BLaER1 (cell line): Measurements from ENCODE around the gene STX8.

Experiments
- H3K27ac ChIP-seq: shearing (Covaris generic); formaldehyde crosslinking; 2 replicates; pipeline ENCODE4 v1.8.1; 2022
- H3K27me3 ChIP-seq: shearing (Covaris generic); formaldehyde crosslinking; 2 replicates; pipeline ENCODE4 v1.8.1; 2022
- H3K36me3 ChIP-seq: shearing (Covaris generic); formaldehyde crosslinking; 2 replicates; pipeline ENCODE4 v1.8.1; 2022
- H3K4me1 ChIP-seq: shearing (Covaris generic); formaldehyde crosslinking; 2 replicates; pipeline ENCODE4 v1.8.1; 2022
- H3K4me2 ChIP-seq: shearing (Covaris generic); formaldehyde crosslinking; 2 replicates; pipeline ENCODE4 v1.8.1; 2022
- H3K4me3 ChIP-seq: shearing (Covaris generic); formaldehyde crosslinking; 2 replicates; pipeline ENCODE4 v1.8.1; 2022
- H3K9ac ChIP-seq: shearing (Covaris generic); formaldehyde crosslinking; 2 replicates; pipeline ENCODE4 v1.8.1; 2022
- H3K9me3 ChIP-seq: shearing (Covaris generic); formaldehyde crosslinking; 2 replicates; pipeline ENCODE4 v1.8.1; 2022
- H4K20me1 ChIP-seq: shearing (Covaris generic); formaldehyde crosslinking; 2 replicates; pipeline ENCODE4 v1.8.1; 2022
- Cebpa-rat ChIP-seq: shearing (Covaris generic); IDR thresholded peaks from 2 replicates; pipeline ENCODE4 v1.8.1; 2022

The STX8 gene

DNA sequence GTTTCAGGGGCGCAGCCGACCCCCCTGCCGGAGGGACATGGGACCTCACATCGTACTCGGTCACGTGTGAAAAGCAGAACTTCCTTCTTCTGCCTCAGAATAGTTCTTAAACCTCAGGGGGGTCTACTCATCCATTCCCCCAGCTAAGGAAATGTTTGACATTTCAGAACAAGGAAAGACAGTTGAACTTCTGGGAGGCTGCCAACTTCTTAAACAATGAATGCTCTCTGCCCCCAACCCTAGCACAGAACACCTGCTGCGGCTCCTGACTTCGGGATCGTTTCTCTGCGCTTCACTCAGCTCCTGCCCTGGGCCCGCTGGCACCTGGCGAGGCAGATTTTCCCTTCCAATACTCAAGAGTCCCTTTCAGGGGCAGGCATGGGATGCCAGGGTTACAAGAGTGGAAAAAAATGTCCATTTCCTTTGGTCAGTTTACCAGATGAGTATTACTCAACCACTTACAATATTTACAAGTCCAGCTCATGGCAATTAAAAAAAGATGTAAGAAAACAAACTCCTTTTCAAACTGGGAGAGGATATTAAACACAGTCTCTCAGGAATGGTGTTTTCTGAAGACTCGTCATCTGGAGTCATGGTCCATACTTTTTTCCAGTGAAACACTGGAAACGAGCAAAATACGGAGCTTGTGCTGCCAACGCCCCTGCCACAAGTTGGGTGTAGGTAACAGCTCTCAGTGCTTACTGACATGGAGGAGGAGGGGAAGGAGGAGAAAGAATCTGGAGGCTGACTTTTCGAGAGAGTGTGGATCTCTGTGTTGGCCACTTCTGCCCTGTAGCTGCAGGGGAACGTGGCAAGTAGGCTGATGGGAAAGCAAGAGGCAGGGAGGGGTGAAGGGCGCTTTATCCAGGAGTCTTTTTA is 318.6 kb downstream of the STX8 start:
- Histone ChIP-seq H3K4me1 (peaks cover 67% of the 10 kb centered on the region), H3K4me2 (peak overlapping the region; percentile 86), H4K20me1 (peaks cover 59% of the 10 kb centered on the region), H3K27ac (0 out of 2 replicates have a peak overlapping the region, but pooled peaks have one; percentile 2), H3K9me3 (no peaks in the 10 kb centered on the region), H3K9ac (no peak overlapping the region), H3K4me3 (peak overlapping the region; percentile 38; the same call in 1 of the 2 replicates), H3K36me3 (no peaks in the 10 kb centered on the region), H3K27me3 (peaks cover 25% of the 10 kb centered on the region)
- TF ChIP-seq Cebpa-rat: no peak

DNA sequence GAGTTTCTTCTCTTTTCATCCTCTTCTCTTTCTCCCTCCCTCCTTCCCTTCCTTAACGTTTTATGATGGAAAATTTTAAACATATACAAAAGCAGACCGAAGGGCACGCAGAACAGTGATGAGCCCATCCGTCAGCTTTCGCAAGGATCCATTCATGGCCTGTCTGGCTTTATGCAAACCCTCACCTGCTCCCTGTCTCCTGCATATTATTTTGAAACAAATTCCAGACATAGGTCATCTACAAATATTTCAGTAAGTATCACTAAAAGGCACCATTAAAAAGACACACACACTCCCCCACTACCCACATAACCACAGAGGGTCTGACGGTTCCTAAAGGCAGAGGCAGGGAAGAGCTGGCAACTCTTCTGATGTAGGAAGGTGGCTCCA is 319.3 kb downstream of the STX8 start:
- Histone ChIP-seq H3K27ac (no peak overlapping the region), H3K4me3 (peak overlapping the region; percentile 38; the same call in 1 of the 2 replicates), H3K4me1 (peaks cover 69% of the 10 kb centered on the region), H3K27me3 (peaks cover 25% of the 10 kb centered on the region), H4K20me1 (peaks cover 54% of the 10 kb centered on the region), H3K36me3 (no peaks in the 10 kb centered on the region), H3K9me3 (no peaks in the 10 kb centered on the region), H3K4me2 (peak overlapping the region; percentile 86), H3K9ac (no peak overlapping the region)
- no peak for TF ChIP-seq Cebpa-rat

DNA sequence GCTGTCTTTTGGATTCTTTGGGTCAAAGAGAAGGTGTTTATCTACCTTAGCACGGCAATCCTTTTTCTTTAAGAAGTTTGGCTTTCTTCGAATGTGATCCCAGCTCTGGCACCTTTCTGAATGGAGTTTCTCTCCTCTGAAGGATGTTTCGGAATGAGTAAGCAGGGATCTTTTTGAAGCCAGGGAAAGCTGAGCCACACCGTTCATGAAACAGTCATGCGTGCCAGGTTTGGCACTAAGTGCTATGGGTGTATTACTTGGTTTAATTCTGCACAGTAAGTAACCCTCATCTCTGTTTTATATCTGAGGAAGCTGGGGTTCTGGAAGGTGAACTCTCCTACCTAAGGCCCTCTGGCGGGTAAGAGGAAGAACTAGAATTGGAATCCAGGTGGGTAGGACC is 319.8 kb downstream of the STX8 start:
- H3K9ac ChIP-seq: no peak overlapping the region

GRCh38 chr17:9254841-9255240 is 320.8 kb downstream of the STX8 start:
- Histone ChIP-seq H3K27me3 (peaks cover 25% of the 10 kb centered on the region), H3K9ac (no peak overlapping the region), H3K4me3 (no peak overlapping the region), H3K4me1 (peaks cover 78% of the 10 kb centered on the region), H3K4me2 (0 out of 2 replicates have a peak overlapping the region, but pooled peaks have one; percentile 37), H3K27ac (no peak overlapping the region), H3K36me3 (no peaks in the 10 kb centered on the region; the same call in 1 of the 2 replicates), H3K9me3 (no peaks in the 10 kb centered on the region), H4K20me1 (peaks cover 42% of the 10 kb centered on the region)
- no peak for TF ChIP-seq Cebpa-rat

More for the DNA sequence above, 319.8 kb downstream of the STX8 start:
- 0 out of 2 replicates have a peak overlapping the region, but pooled peaks have one; percentile 38 for H3K4me3 ChIP-seq
- H3K27ac ChIP-seq: no peak overlapping the region
- peaks cover 74% of the 10 kb centered on the region for H3K4me1 ChIP-seq
- peaks cover 25% of the 10 kb centered on the region for H3K27me3 ChIP-seq
- H4K20me1 ChIP-seq: peaks cover 50% of the 10 kb centered on the region
- no peaks in the 10 kb centered on the region for H3K36me3 ChIP-seq
- no peak for TF ChIP-seq Cebpa-rat
- no peaks in the 10 kb centered on the region for H3K9me3 ChIP-seq
- peak overlapping the region; percentile 86 for H3K4me2 ChIP-seq

DNA sequence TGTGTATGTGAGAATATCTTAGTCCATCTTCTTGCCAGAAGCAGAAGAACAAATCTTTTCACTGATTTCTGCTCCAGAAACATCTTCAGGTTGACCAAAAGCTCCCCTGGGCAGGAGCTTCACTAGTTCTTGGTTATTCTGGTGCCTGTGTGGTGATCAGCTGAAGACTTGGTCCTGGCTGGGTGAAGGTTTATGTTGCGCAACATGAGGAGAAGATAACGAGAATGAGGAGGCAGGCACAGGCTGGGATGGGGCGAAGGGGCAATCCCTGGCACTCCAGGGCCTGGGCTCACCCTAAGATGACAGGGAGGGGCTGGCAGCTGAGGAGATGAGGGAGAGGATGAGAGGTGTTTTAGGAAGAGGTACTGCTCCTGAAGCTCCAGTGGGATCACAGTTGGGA is 322.3 kb downstream of the STX8 start:
- Histone ChIP-seq H4K20me1 (peaks cover 27% of the 10 kb centered on the region), H3K4me3 (no peak overlapping the region), H3K4me2 (peak overlapping the region; percentile 30; the same call in 1 of the 2 replicates), H3K4me1 (peaks cover 62% of the 10 kb centered on the region), H3K27me3 (peaks cover 12% of the 10 kb centered on the region; the same call in 1 of the 2 replicates), H3K9ac (no peak overlapping the region), H3K9me3 (no peaks in the 10 kb centered on the region), H3K27ac (no peak overlapping the region), H3K36me3 (peaks cover 9% of the 10 kb centered on the region; the same call in 1 of the 2 replicates)
- TF ChIP-seq Cebpa-rat: peak; percentile 94

GRCh38 chr17:9251273-9251672 is 324.3 kb downstream of the STX8 start:
- Histone ChIP-seq H3K9me3 (no peaks in the 10 kb centered on the region), H3K27me3 (0 out of 2 replicates have a peak, but pooled peaks cover 6% of the 10 kb centered on the region), H3K4me1 (peaks cover 42% of the 10 kb centered on the region), H3K36me3 (peaks cover 18% of the 10 kb centered on the region), H3K4me2 (no peak overlapping the region), H3K27ac (no peak overlapping the region), H4K20me1 (peaks cover 7% of the 10 kb centered on the region), H3K4me3 (no peak overlapping the region), H3K9ac (no peak overlapping the region)
- TF ChIP-seq Cebpa-rat: no peak

DNA sequence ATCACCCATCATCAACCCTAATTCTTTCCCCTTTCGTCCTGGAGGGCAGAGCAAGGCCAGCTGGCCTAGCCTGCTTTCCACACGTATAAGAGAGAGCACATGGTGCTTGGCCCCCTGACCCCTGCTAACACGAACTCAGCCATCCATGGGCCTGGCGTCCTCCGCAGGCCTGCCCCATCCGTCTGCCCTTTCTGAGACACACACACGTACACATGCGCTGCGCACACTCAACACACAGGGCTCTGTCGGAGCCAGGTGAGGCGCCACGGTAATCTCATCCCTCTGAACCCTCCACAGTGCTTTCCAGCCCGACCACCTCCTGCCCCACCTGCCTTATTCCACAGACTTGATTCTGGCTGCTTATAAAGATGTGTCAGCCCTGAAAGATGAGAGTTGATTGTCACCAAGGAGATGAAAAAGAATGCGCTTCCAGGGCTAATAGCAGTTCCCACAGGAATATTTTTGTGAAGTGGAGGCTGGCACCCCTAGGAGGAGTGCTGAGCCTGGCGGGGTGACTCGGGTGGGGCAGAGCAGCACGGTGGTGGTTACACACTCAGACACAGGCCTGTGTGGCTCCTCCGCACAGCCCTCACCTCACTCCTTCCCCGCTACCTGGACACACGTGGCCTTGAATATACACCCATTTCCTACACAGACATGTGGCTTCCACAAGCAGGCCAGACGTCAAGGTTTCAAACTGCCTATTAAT is 326.2 kb downstream of the STX8 start:
- H3K4me2 ChIP-seq: no peak overlapping the region
- H3K27ac ChIP-seq: no peak overlapping the region
- TF ChIP-seq Cebpa-rat: no peak
- H3K4me1 ChIP-seq: peaks cover 23% of the 10 kb centered on the region
- no peak overlapping the region for H3K9ac ChIP-seq
- H4K20me1 ChIP-seq: peaks cover 10% of the 10 kb centered on the region; the same call in 1 of the 2 replicates
- H3K36me3 ChIP-seq: peaks cover 18% of the 10 kb centered on the region
- H3K27me3 ChIP-seq: 0 out of 2 replicates have a peak, but pooled peaks cover 6% of the 10 kb centered on the region
- H3K4me3 ChIP-seq: no peak overlapping the region
- H3K9me3 ChIP-seq: no peaks in the 10 kb centered on the region

DNA sequence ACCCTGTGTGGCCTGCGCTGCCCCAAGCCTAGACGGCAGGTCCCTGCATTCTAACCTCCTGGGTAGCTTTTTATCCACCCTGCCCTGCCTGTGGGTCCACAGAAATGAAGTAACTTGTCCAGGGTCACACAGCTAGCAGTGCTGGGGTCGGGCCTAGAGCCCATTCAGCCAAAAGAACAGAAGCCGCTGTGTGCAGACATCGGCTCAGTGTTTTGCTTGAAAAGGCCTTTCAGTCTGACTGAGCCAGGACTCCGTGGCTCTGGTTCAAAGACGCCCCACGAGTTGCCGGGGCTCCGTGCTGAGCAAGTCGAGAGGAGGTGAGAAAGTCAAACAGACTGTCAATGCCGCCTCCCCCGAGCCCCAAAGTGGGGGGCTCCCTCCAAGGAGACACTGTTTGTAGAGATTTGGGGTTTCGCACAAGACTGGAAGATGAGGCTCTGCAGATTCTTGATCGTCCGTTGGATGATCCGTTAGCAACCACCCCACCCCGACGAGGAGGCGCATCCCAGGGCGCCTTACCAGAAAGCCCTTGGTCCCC is 328.1 kb downstream of the STX8 start:
- no peaks in the 10 kb centered on the region for H3K9me3 ChIP-seq
- no peak overlapping the region for H3K9ac ChIP-seq
- no peaks in the 10 kb centered on the region for H3K27me3 ChIP-seq
- no peak overlapping the region for H3K4me2 ChIP-seq
- H4K20me1 ChIP-seq: peaks cover 13% of the 10 kb centered on the region; the same call in 1 of the 2 replicates
- no peak overlapping the region for H3K27ac ChIP-seq
- H3K36me3 ChIP-seq: peaks cover 18% of the 10 kb centered on the region
- TF ChIP-seq Cebpa-rat: no peak
- peaks cover 11% of the 10 kb centered on the region for H3K4me1 ChIP-seq
- H3K4me3 ChIP-seq: no peak overlapping the region

GRCh38 chr17:9244066-9245052 is 331.3 kb downstream of the STX8 start:
- no peak overlapping the region for H3K4me3 ChIP-seq
- no peak for TF ChIP-seq Cebpa-rat
- H3K4me2 ChIP-seq: no peak overlapping the region
- peaks cover 18% of the 10 kb centered on the region for H3K36me3 ChIP-seq
- H3K27ac ChIP-seq: no peak overlapping the region
- H3K9me3 ChIP-seq: no peaks in the 10 kb centered on the region
- peaks cover 25% of the 10 kb centered on the region for H3K4me1 ChIP-seq
- no peak overlapping the region for H3K9ac ChIP-seq
- peaks cover 38% of the 10 kb centered on the region for H4K20me1 ChIP-seq
- H3K27me3 ChIP-seq: peaks cover 10% of the 10 kb centered on the region
